DND-41 (cell line): ENCODE data around the gene TOP3A.

Experiments
- ATAC-seq: fragments of 200-7000 bp; cut with Tn5 transposase; 3 replicates; pipeline ENCODE4 v1.9.1; 2021; ENCODE audit warnings: low read depth; ENCODE audit not compliant: insufficient read depth
- DNase-seq: peaks from one replicate; pipeline ENCODE4 v3.0.0-alpha.2; 2020
- H2AFZ ChIP-seq: 2 replicates; pipeline ENCODE4 v1.6.0; 2012; ENCODE audit warnings: low read depth, low read length
- H3K27ac ChIP-seq: 2 replicates; pipeline ENCODE4 v1.5.1; 2012; ENCODE audit warnings: low read length, inconsistent platforms
- H3K27me3 ChIP-seq: fragments of 200-600 bp; sonication (generic); 2 replicates; pipeline ENCODE4 v1.6.0; 2012; ENCODE audit warnings: low read length, mild to moderate bottlenecking, inconsistent platforms; ENCODE audit not compliant: insufficient read depth, poor library complexity
- H3K36me3 ChIP-seq: 2 replicates; pipeline ENCODE4 v1.5.1; 2012; ENCODE audit warnings: low read length, inconsistent platforms; ENCODE audit not compliant: insufficient read depth
- H3K4me1 ChIP-seq: 2 replicates; pipeline ENCODE4 v1.5.1; 2012; ENCODE audit warnings: mild to moderate bottlenecking, low read length; ENCODE audit not compliant: insufficient read depth
- H3K4me2 ChIP-seq: 2 replicates; pipeline ENCODE4 v1.6.0; 2012; ENCODE audit warnings: mild to moderate bottlenecking, moderate library complexity, low read length, inconsistent platforms; ENCODE audit not compliant: insufficient read depth
- H3K4me3 ChIP-seq, 2 experiments: fragments of 200-600 bp in 1 of 2; shearing (Covaris generic) in 1 of 2; 2 replicates each; pipeline ENCODE4 v1.5.1; 2012 to 2016; ENCODE audit warnings: inconsistent platforms in 2 of 2, low read length in 2 of 2, mild to moderate bottlenecking in 2 of 2, low read depth in 1 of 2, moderate library complexity in 1 of 2
- H3K79me2 ChIP-seq: 2 replicates; pipeline ENCODE4 v1.6.0; 2012; ENCODE audit warnings: low read length, inconsistent platforms; ENCODE audit not compliant: insufficient read depth
- H3K9ac ChIP-seq: 2 replicates; pipeline ENCODE4 v1.6.0; 2012; ENCODE audit warnings: low read depth, mild to moderate bottlenecking, inconsistent platforms, low read length, moderate library complexity
- H3K9me3 ChIP-seq: 2 replicates; pipeline ENCODE4 v1.5.1; 2012; ENCODE audit warnings: low read length, moderate library complexity, mild to moderate bottlenecking, inconsistent platforms; ENCODE audit not compliant: insufficient read depth, severe bottlenecking
- H4K20me1 ChIP-seq: 2 replicates; pipeline ENCODE4 v1.6.0; 2012; ENCODE audit warnings: low read length; ENCODE audit not compliant: insufficient read depth
- EZH2 ChIP-seq: IDR thresholded peaks from 3 replicates; pipeline ENCODE4 v1.6.1; 2012; ENCODE audit warnings: borderline replicate concordance, low read depth, mild to moderate bottlenecking, moderate library complexity, low read length, inconsistent platforms; ENCODE audit not compliant: severe bottlenecking
- TF ChIP-seq, protein P1 (sequence below): IDR thresholded peaks from 2 replicates; pipeline ENCODE4 v1.5.1; 2012; ENCODE audit warnings: borderline replicate concordance, low read length, moderate library complexity, mild to moderate bottlenecking; ENCODE audit not compliant: poor library complexity, severe bottlenecking; ENCODE audit errors: extremely low read depth

Gene TOP3A

DNA sequence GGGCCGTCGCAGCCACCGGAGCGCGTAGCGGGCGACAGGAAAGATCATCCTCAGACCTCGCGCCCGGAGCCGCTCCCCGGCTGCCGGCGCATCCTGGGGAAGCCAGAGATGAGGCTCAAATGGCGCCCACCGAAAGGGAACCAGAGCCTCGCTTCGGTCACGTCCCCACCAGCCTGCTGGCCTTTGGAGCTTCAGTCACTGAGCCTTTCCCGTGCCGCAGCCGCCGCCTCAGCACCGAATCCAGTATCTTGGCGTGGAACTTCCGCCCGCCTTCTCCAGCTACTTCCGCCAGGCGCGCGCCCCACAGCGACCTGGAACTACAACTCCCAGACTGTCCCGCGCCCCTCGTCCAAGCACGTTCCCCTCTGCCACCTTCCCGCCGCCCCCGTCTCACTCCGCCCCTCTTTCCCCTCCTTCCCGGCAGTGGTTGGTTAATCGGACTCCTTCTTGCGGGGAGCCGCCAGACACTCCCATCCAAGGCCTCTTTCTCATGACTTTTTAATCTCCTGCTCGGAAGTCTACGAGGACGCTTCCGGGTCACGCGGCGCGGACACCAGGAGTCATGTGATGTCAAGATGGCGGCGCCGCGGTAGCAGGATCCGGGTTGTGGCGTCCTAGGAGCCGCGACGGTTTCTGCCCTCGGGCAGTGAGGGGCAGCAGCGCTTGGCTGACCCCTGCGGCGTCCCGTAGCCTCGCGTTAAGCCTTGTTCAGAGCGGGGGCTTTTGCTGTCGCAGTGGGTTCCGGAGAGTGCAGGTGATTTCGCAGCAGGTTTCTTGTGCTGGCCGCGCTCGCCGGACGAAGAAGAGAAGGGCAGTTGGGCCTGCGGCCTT is at the start of gene TOP3A, which contains the start of gene SMCR8:
Gene TOP3A, minus strand, starts transcription at position 264 of the 831 bp plus-strand sequence. Its CDS starts 216 bp downstream, at position 48.
Gene SMCR8, plus strand, starts transcription at position 563 of the 831 bp plus-strand sequence. CDS start 497 bp downstream, outside the sequence.
- H2AFZ ChIP-seq = peak within 1 kb of the TSS; percentile 87
- no peaks in the 10 kb centered on the region for H3K27me3 ChIP-seq
- H3K27ac ChIP-seq = peak within 1 kb of the TSS; percentile 91
- no peak for TF ChIP-seq EZH2
- TF ChIP-seq, protein P1, sequence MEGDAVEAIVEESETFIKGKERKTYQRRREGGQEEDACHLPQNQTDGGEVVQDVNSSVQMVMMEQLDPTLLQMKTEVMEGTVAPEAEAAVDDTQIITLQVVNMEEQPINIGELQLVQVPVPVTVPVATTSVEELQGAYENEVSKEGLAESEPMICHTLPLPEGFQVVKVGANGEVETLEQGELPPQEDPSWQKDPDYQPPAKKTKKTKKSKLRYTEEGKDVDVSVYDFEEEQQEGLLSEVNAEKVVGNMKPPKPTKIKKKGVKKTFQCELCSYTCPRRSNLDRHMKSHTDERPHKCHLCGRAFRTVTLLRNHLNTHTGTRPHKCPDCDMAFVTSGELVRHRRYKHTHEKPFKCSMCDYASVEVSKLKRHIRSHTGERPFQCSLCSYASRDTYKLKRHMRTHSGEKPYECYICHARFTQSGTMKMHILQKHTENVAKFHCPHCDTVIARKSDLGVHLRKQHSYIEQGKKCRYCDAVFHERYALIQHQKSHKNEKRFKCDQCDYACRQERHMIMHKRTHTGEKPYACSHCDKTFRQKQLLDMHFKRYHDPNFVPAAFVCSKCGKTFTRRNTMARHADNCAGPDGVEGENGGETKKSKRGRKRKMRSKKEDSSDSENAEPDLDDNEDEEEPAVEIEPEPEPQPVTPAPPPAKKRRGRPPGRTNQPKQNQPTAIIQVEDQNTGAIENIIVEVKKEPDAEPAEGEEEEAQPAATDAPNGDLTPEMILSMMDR = no peak
- peak; percentile 99 for DNase-seq
- H3K36me3 ChIP-seq = peaks cover 80% of the 10 kb centered on the region
- H4K20me1 ChIP-seq = peaks cover 73% of the 10 kb centered on the region
- peak within 1 kb of the TSS; percentile 88 for H3K4me2 ChIP-seq
- no peaks in the 10 kb centered on the region for H3K9me3 ChIP-seq
- H3K4me3 ChIP-seq = peak within 1 kb of the TSS; percentile 86 to 99
- peaks cover 93% of the 10 kb centered on the region for H3K79me2 ChIP-seq
- ATAC-seq = peak; percentile 94
- H3K4me1 ChIP-seq = peaks cover 78% of the 10 kb centered on the region
- H3K9ac ChIP-seq = peak within 1 kb of the TSS; percentile 82

DNA sequence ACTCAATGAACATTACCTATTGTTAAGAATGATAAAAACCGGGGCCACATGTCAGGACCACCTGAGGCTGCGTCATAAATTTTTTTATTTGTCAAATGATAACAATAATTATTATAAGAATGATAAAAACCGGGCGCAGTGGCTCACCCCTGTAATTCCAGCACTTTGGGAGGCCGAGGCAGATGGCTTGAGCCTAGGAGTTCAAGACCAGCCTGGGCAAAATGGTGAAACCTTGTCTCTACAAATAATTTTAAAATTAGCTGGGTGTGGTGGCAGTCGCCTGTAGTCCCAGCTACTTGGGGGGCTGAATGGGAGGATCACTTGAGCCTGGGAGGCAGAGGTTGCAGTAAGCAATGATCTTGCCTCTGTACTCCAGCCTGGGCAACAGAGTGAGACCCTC is 49.4 kb upstream of the TOP3A start:
- no peak overlapping the region for H3K27ac ChIP-seq
- H3K79me2 ChIP-seq = peaks cover 34% of the 10 kb centered on the region
- H3K27me3 ChIP-seq = no peaks in the 10 kb centered on the region
- H3K36me3 ChIP-seq = peaks cover 15% of the 10 kb centered on the region
- H2AFZ ChIP-seq = 0 out of 2 replicates have a peak overlapping the region, but pooled peaks have one; percentile 96
- no peaks in the 10 kb centered on the region for H3K9me3 ChIP-seq
- H3K4me1 ChIP-seq = peaks cover 22% of the 10 kb centered on the region
- DNase-seq (no peak), ATAC-seq (no peak)
- 0 out of 2 replicates have a peak overlapping the region, but pooled peaks have one; percentile 75 for H3K9ac ChIP-seq
- TF ChIP-seq EZH2 = no peak
- TF ChIP-seq, protein P1 = no peak
- no peaks in the 10 kb centered on the region for H4K20me1 ChIP-seq
- peak overlapping the region; percentile 99; the same call in 1 of the 2 replicates for H3K4me2 ChIP-seq
- H3K4me3 ChIP-seq = peak overlapping the region in 1 of 2 experiments; percentile 77; a peak in 1 of 4 replicates

GRCh38 chr17:18363101-18364049 is 48.6 kb upstream of the TOP3A start, which contains the start of gene SHMT1:
Gene SHMT1, minus strand, starts transcription at chr17:18363550. Its CDS starts 7,569 bp downstream, at chr17:18355981.
- Histone ChIP-seq H3K9me3 (no peaks in the 10 kb centered on the region), H3K4me1 (peaks cover 22% of the 10 kb centered on the region), H3K79me2 (peaks cover 35% of the 10 kb centered on the region), H3K27me3 (no peaks in the 10 kb centered on the region), H3K4me2 (peak within 1 kb of the TSS; percentile 99), H4K20me1 (no peaks in the 10 kb centered on the region), H3K9ac (peak within 1 kb of the TSS; percentile 75), H3K27ac (peak within 1 kb of the TSS; percentile 74), H3K36me3 (peaks cover 21% of the 10 kb centered on the region), H2AFZ (peak within 1 kb of the TSS; percentile 96), H3K4me3 (peak within 1 kb of the TSS; percentile 77 to 85)
- TF ChIP-seq, protein P1 = no peak
- no peak for TF ChIP-seq EZH2
- ATAC-seq (peak; percentile 100), DNase-seq (peak; percentile 91)
